Measurements from ENCODE around the gene ZNF423.

DNA sequence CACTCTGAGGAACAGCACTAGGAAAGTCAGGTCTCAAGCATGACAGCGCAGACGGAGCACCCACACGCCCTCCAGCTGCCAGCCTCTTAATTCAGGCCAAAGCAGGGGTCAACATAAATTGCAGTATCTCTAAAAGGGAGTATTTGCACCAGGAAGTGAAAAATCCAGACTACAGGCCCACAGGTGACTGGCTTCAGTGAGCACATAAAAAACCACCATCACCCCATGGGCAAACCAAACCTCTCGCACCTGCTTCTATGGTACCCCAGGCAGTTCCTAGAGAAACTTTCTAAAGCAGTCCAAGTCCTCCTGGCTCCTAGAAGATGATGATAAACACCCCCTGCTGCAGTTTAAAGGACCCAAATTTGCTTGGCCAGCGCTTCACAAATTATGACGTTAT is 129.8 kb downstream of the ZNF423 start:
- TF ChIP-seq, protein P1, sequence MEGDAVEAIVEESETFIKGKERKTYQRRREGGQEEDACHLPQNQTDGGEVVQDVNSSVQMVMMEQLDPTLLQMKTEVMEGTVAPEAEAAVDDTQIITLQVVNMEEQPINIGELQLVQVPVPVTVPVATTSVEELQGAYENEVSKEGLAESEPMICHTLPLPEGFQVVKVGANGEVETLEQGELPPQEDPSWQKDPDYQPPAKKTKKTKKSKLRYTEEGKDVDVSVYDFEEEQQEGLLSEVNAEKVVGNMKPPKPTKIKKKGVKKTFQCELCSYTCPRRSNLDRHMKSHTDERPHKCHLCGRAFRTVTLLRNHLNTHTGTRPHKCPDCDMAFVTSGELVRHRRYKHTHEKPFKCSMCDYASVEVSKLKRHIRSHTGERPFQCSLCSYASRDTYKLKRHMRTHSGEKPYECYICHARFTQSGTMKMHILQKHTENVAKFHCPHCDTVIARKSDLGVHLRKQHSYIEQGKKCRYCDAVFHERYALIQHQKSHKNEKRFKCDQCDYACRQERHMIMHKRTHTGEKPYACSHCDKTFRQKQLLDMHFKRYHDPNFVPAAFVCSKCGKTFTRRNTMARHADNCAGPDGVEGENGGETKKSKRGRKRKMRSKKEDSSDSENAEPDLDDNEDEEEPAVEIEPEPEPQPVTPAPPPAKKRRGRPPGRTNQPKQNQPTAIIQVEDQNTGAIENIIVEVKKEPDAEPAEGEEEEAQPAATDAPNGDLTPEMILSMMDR (IDR thresholded peaks at IDR 0.05), result no peak
- TF ChIP-seq EP300 (IDR thresholded peaks at IDR 0.05) (no peak), POLR2AphosphoS5 (IDR thresholded peaks at IDR 0.05) (no peak)
